Stimulated activated CD4-positive, alpha-beta T cell treated with anti-CD3 and anti-CD28 coated beads, Interleukin-15, amount 100 ng/mL, for 1 hour (primary cell): ENCODE data around the gene CRYBG3.
"Not testable (repeated sequence)": the region's sequence is repeated elsewhere in the genome, so short reads cannot be mapped to it uniquely, and the experiment has no call there.

Experiments
- DNase-seq, 2 donors: peaks; one replicate each; pipeline ENCODE4 v3.0.0-alpha.2; 2020; ENCODE audit warnings: low read depth in 1 of 2, low spot score in 1 of 2

Gene CRYBG3

GRCh38 chr3:97821774-97822358, at the start of gene CRYBG3:
Gene CRYBG3, plus strand, starts transcription at chr3:97822011. Its CDS starts 196 bp downstream, at chr3:97822207.
- peak; percentile 62 to 76 for DNase-seq

- DNase-seq = no peak
Measured at GRCh38 chr3:97772926-97773325, 48.9 kb upstream of the CRYBG3 start.

GRCh38 chr3:97778152-97778551, 43.7 kb upstream of the CRYBG3 start:
- DNase-seq = no peak

GRCh38 chr3:97793420-97794019, 28.3 kb upstream of the CRYBG3 start:
- DNase-seq = no peak

- DNase-seq = no peak
Measured at GRCh38 chr3:97795951-97796350, 25.9 kb upstream of the CRYBG3 start.

- DNase-seq = no peak
Measured at GRCh38 chr3:97804471-97804870, 17.3 kb upstream of the CRYBG3 start.

- no peak for DNase-seq
Measured at GRCh38 chr3:97810779-97811390, 10.9 kb upstream of the CRYBG3 start.

- DNase-seq = peak; percentile 4
Measured at GRCh38 chr3:97815149-97815917, 6.5 kb upstream of the CRYBG3 start.

GRCh38 chr3:97816811-97817210, 5.0 kb upstream of the CRYBG3 start:
- DNase-seq = no peak

GRCh38 chr3:97817965-97818364, 3.8 kb upstream of the CRYBG3 start:
- no peak for DNase-seq

- no peak for DNase-seq
Measured at GRCh38 chr3:97820780-97821179, 1.0 kb upstream of the CRYBG3 start.

GRCh38 chr3:97821287-97821773, 481 bp upstream of the CRYBG3 start:
- peak; percentile 13 to 21 for DNase-seq

GRCh38 chr3:97822359-97822775, 556 bp downstream of the CRYBG3 start:
- DNase-seq = peak; percentile 1 to 2

GRCh38 chr3:97823046-97824004, 1.5 kb downstream of the CRYBG3 start:
- DNase-seq = no peak

- no peak for DNase-seq
Measured at GRCh38 chr3:97825101-97825500, 3.3 kb downstream of the CRYBG3 start.

- no peak for DNase-seq
Measured at GRCh38 chr3:97827741-97828471, 6.1 kb downstream of the CRYBG3 start.

GRCh38 chr3:97829198-97829597, 7.4 kb downstream of the CRYBG3 start:
- DNase-seq = no peak

GRCh38 chr3:97830638-97831037, 8.8 kb downstream of the CRYBG3 start:
- no peak for DNase-seq

GRCh38 chr3:97831140-97831539, 9.3 kb downstream of the CRYBG3 start:
- no peak for DNase-seq

GRCh38 chr3:97833184-97833583, 11.4 kb downstream of the CRYBG3 start:
- DNase-seq = not testable (repeated sequence)
